ENCODE data around the gene SPATA2L.

Gene SPATA2L

GRCh38 chr16:89738072-89738377, 36.5 kb upstream of the SPATA2L start:
- peaks cover 99% of the 10 kb centered on the region for H3K36me3 ChIP-seq
- H3K9me3 ChIP-seq = no peaks in the 10 kb centered on the region
- no peak overlapping the region for H3K4me3 ChIP-seq (ENCODE audit: low read depth in 1 of 2, low read length in 1 of 2)
- H3K27ac ChIP-seq = no peak overlapping the region
- no peaks in the 10 kb centered on the region for H3K4me1 ChIP-seq (ENCODE audit: control insufficient read depth in 1 of 2, insufficient read depth in 1 of 2, low read depth in 1 of 2, low read length in 1 of 2)
- TF ChIP-seq CTCF (IDR thresholded peaks at IDR 0.05) = no peak
- H3K27me3 ChIP-seq = no peaks in the 10 kb centered on the region

GRCh38 chr16:89737341-89738071, 36.0 kb upstream of the SPATA2L start:
- H3K9me3 ChIP-seq = no peaks in the 10 kb centered on the region

GRCh38 chr16:89736554-89736953, 35.0 kb upstream of the SPATA2L start:
- Histone ChIP-seq H3K36me3 (peaks cover 100% of the 10 kb centered on the region), H3K27me3 (no peaks in the 10 kb centered on the region), H3K9me3 (no peaks in the 10 kb centered on the region), H3K4me3 (ENCODE audit: low read depth in 1 of 2, low read length in 1 of 2) (no peak overlapping the region), H3K27ac (no peak overlapping the region), H3K4me1 (ENCODE audit: control insufficient read depth in 1 of 2, insufficient read depth in 1 of 2, low read depth in 1 of 2, low read length in 1 of 2) (no peaks in the 10 kb centered on the region)
- TF ChIP-seq CTCF (IDR thresholded peaks at IDR 0.05) = no peak

More at GRCh38 chr16:89737341-89738071, 36.0 kb upstream of the SPATA2L start:
- no peaks in the 10 kb centered on the region for H3K27me3 ChIP-seq
- TF ChIP-seq CTCF (IDR thresholded peaks at IDR 0.05) = no peak
- no peaks in the 10 kb centered on the region for H3K4me1 ChIP-seq (ENCODE audit: control insufficient read depth in 1 of 2, insufficient read depth in 1 of 2, low read depth in 1 of 2, low read length in 1 of 2)
- H3K4me3 ChIP-seq (ENCODE audit: low read depth in 1 of 2, low read length in 1 of 2) = no peak overlapping the region
- H3K27ac ChIP-seq = no peak overlapping the region
- peaks cover 100% of the 10 kb centered on the region for H3K36me3 ChIP-seq

- no peak overlapping the region for H3K27ac ChIP-seq
- no peaks in the 10 kb centered on the region for H3K9me3 ChIP-seq
- TF ChIP-seq CTCF (IDR thresholded peaks at IDR 0.05) = no peak
- no peak overlapping the region for H3K4me3 ChIP-seq (ENCODE audit: low read depth in 1 of 2, low read length in 1 of 2)
- H3K27me3 ChIP-seq = no peaks in the 10 kb centered on the region
- no peaks in the 10 kb centered on the region for H3K4me1 ChIP-seq (ENCODE audit: control insufficient read depth in 1 of 2, insufficient read depth in 1 of 2, low read depth in 1 of 2, low read length in 1 of 2)
- peaks cover 100% of the 10 kb centered on the region for H3K36me3 ChIP-seq
These were observed 32.3 kb upstream of the SPATA2L start for GRCh38 chr16:89733792-89734191.

GRCh38 chr16:89733322-89733721, 31.8 kb upstream of the SPATA2L start:
- Histone ChIP-seq H3K36me3 (peaks cover 100% of the 10 kb centered on the region), H3K27ac (no peak overlapping the region), H3K4me3 (ENCODE audit: low read depth in 1 of 2, low read length in 1 of 2) (no peak overlapping the region), H3K9me3 (no peaks in the 10 kb centered on the region), H3K4me1 (ENCODE audit: control insufficient read depth in 1 of 2, insufficient read depth in 1 of 2, low read depth in 1 of 2, low read length in 1 of 2) (no peaks in the 10 kb centered on the region), H3K27me3 (no peaks in the 10 kb centered on the region)
- TF ChIP-seq CTCF (IDR thresholded peaks at IDR 0.05) = no peak

GRCh38 chr16:89732918-89733242, 31.4 kb upstream of the SPATA2L start:
- Histone ChIP-seq H3K36me3 (peaks cover 100% of the 10 kb centered on the region), H3K27me3 (no peaks in the 10 kb centered on the region), H3K4me1 (ENCODE audit: control insufficient read depth in 1 of 2, insufficient read depth in 1 of 2, low read depth in 1 of 2, low read length in 1 of 2) (no peaks in the 10 kb centered on the region), H3K27ac (no peak overlapping the region), H3K4me3 (ENCODE audit: low read depth in 1 of 2, low read length in 1 of 2) (no peak overlapping the region), H3K9me3 (no peaks in the 10 kb centered on the region)
- no peak for TF ChIP-seq CTCF (IDR thresholded peaks at IDR 0.05)
